Activated T-cell treated with anti-CD3 and anti-CD28 coated beads, Interleukin-2, amount 50 U/mL, for 72 hours (primary cell): ENCODE measurements around the gene ATG4A. TPM values are rescaled to one million over a fixed set of nuclear protein-coding genes. Genes with fewer than 3 reads are reported as not detected.
A peak's percentile ranks its signal among the peaks of the same experiment; 100 is the strongest.

ENCODE experiments used
- ATAC-seq, 2 donors: fragments of 150-1000 bp; cut with Tn5 transposase; replicated peaks in 1 of 2; 2 replicates each; pipeline ENCODE4 v1.10.0; 2021; ENCODE audit warnings: moderate library complexity in 2 of 2, mild to moderate bottlenecking in 1 of 2
- DNase-seq, 2 donors: peaks; one replicate each; pipeline ENCODE4 v3.0.0; 2021 to 2022; ENCODE audit warnings: mixed read lengths in 1 of 2
- H3K27ac Mint-ChIP-seq: one replicate; pipeline ENCODE4 v1.8.0; 2022; ENCODE audit warnings: mild to moderate bottlenecking, moderate library complexity, mixed read lengths
- H3K27me3 Mint-ChIP-seq: one replicate; pipeline ENCODE4 v1.8.0; 2022; ENCODE audit warnings: low read depth, mixed read lengths
- H3K36me3 Mint-ChIP-seq, 2 donors: one replicate each; pipeline ENCODE4 v1.8.0; 2022; ENCODE audit warnings: mixed read lengths in 2 of 2, mild to moderate bottlenecking in 1 of 2; ENCODE audit not compliant: insufficient read depth in 2 of 2
- H3K4me1 Mint-ChIP-seq: one replicate; pipeline ENCODE4 v1.8.0; 2022; ENCODE audit warnings: low read depth, mixed read lengths
- H3K4me3 Mint-ChIP-seq, 2 donors: one replicate each; pipeline ENCODE4 v1.8.0; 2022; ENCODE audit warnings: mild to moderate bottlenecking in 2 of 2, mixed read lengths in 2 of 2, moderate library complexity in 2 of 2
- H3K9me3 Mint-ChIP-seq, 2 donors: one replicate each; pipeline ENCODE4 v1.8.0; 2022; ENCODE audit warnings: mixed read lengths in 2 of 2
- total RNA-seq, 2 donors: library from RNA; stranded (reverse); gene quantifications; one replicate each; pipeline ENCODE4 v1.2.3, GENCODE V29; 2022

Gene ATG4A
- total RNA-seq, 2 donors from 2014 or later = 9.2 to 10.3 TPM

GRCh38 chrX:108087792-108088191 is 3.8 kb upstream of the ATG4A start:
- H3K36me3 Mint-ChIP-seq = no peaks in the 10 kb centered on the region
- no peaks in the 10 kb centered on the region for H3K27me3 Mint-ChIP-seq
- H3K9me3 Mint-ChIP-seq = no peaks in the 10 kb centered on the region
- no peak overlapping the region for H3K27ac Mint-ChIP-seq
- ATAC-seq = no peak
- no peaks in the 10 kb centered on the region for H3K4me1 Mint-ChIP-seq
- no peak for DNase-seq
- no peak overlapping the region for H3K4me3 Mint-ChIP-seq

- no peak for ATAC-seq
- H3K27me3 Mint-ChIP-seq = no peaks in the 10 kb centered on the region
- no peak for DNase-seq
- peak overlapping the region in 1 of 2 donors; percentile 43 for H3K4me3 Mint-ChIP-seq
- no peaks in the 10 kb centered on the region for H3K36me3 Mint-ChIP-seq
- H3K27ac Mint-ChIP-seq = no peak overlapping the region
- H3K9me3 Mint-ChIP-seq = no peaks in the 10 kb centered on the region
- H3K4me1 Mint-ChIP-seq = no peaks in the 10 kb centered on the region
Observed at GRCh38 chrX:108088511-108088910, 3.1 kb upstream of the ATG4A start.

GRCh38 chrX:108090491-108091263 is 901 bp upstream of the ATG4A start:
- no peaks in the 10 kb centered on the region for H3K4me1 Mint-ChIP-seq
- H3K4me3 Mint-ChIP-seq = no peak overlapping the region
- no peaks in the 10 kb centered on the region for H3K36me3 Mint-ChIP-seq
- no peaks in the 10 kb centered on the region for H3K9me3 Mint-ChIP-seq
- ATAC-seq (no peak), DNase-seq (no peak)
- H3K27ac Mint-ChIP-seq = no peak overlapping the region
- H3K27me3 Mint-ChIP-seq = no peaks in the 10 kb centered on the region

GRCh38 chrX:108091878-108092291 is 307 bp downstream of the ATG4A start:
- Mint-ChIP-seq H3K4me1 (no peaks in the 10 kb centered on the region), H3K4me3 (no peak overlapping the region), H3K27ac (no peak overlapping the region), H3K36me3 (no peaks in the 10 kb centered on the region), H3K27me3 (no peaks in the 10 kb centered on the region), H3K9me3 (no peaks in the 10 kb centered on the region)
- DNase-seq = no peak
- ATAC-seq = peak; percentile 44 to 50

- DNase-seq (no peak), ATAC-seq (no peak)
- Mint-ChIP-seq H3K4me3 (no peak overlapping the region), H3K36me3 (peaks cover 0 to 1% of the 10 kb centered on the region in 2 donors), H3K27me3 (no peaks in the 10 kb centered on the region), H3K27ac (no peak overlapping the region), H3K9me3 (no peaks in the 10 kb centered on the region), H3K4me1 (no peaks in the 10 kb centered on the region)
Observed at GRCh38 chrX:108097380-108097779, 5.8 kb downstream of the ATG4A start.

GRCh38 chrX:108105473-108105872 is 13.9 kb downstream of the ATG4A start:
- no peaks in the 10 kb centered on the region for H3K4me1 Mint-ChIP-seq
- no peak overlapping the region for H3K4me3 Mint-ChIP-seq
- peaks cover 0 to 3% of the 10 kb centered on the region in 2 donors for H3K36me3 Mint-ChIP-seq
- H3K9me3 Mint-ChIP-seq = no peaks in the 10 kb centered on the region
- H3K27ac Mint-ChIP-seq = no peak overlapping the region
- DNase-seq (no peak), ATAC-seq (no peak)
- H3K27me3 Mint-ChIP-seq = peaks cover 18% of the 10 kb centered on the region

- DNase-seq (no peak), ATAC-seq (no peak)
- H3K4me1 Mint-ChIP-seq = no peaks in the 10 kb centered on the region
- H3K4me3 Mint-ChIP-seq = no peak overlapping the region
- H3K36me3 Mint-ChIP-seq = no peaks in the 10 kb centered on the region
- no peaks in the 10 kb centered on the region for H3K9me3 Mint-ChIP-seq
- H3K27me3 Mint-ChIP-seq = peaks cover 8% of the 10 kb centered on the region
- no peak overlapping the region for H3K27ac Mint-ChIP-seq
Observed at GRCh38 chrX:108114541-108114940, 23.0 kb downstream of the ATG4A start.

GRCh38 chrX:108117988-108118387 is 26.4 kb downstream of the ATG4A start:
- ATAC-seq = no peak
- DNase-seq = no peak
- no peaks in the 10 kb centered on the region for H3K9me3 Mint-ChIP-seq

GRCh38 chrX:108121291-108121690 is 29.7 kb downstream of the ATG4A start:
- peaks cover 15% of the 10 kb centered on the region for H3K27me3 Mint-ChIP-seq
- no peaks in the 10 kb centered on the region for H3K4me1 Mint-ChIP-seq
- H3K27ac Mint-ChIP-seq = no peak overlapping the region
- peaks cover 0 to 2% of the 10 kb centered on the region in 2 donors for H3K9me3 Mint-ChIP-seq
- ATAC-seq (no peak), DNase-seq (no peak)
- H3K36me3 Mint-ChIP-seq = no peaks in the 10 kb centered on the region
- H3K4me3 Mint-ChIP-seq = no peak overlapping the region

More at GRCh38 chrX:108117988-108118387, 26.4 kb downstream of the ATG4A start:
- H3K27me3 Mint-ChIP-seq = peaks cover 8% of the 10 kb centered on the region
- H3K36me3 Mint-ChIP-seq = no peaks in the 10 kb centered on the region
- H3K4me3 Mint-ChIP-seq = no peak overlapping the region
- H3K27ac Mint-ChIP-seq = no peak overlapping the region
- no peaks in the 10 kb centered on the region for H3K4me1 Mint-ChIP-seq

- H3K4me1 Mint-ChIP-seq = no peaks in the 10 kb centered on the region
- DNase-seq (no peak), ATAC-seq (no peak)
- no peak overlapping the region for H3K27ac Mint-ChIP-seq
- H3K4me3 Mint-ChIP-seq = no peak overlapping the region
- H3K27me3 Mint-ChIP-seq = peaks cover 7% of the 10 kb centered on the region
- H3K36me3 Mint-ChIP-seq = no peaks in the 10 kb centered on the region
- peaks cover 0 to 2% of the 10 kb centered on the region in 2 donors for H3K9me3 Mint-ChIP-seq
Observed at GRCh38 chrX:108122748-108123147, 31.2 kb downstream of the ATG4A start.

GRCh38 chrX:108123591-108124366 is 32.2 kb downstream of the ATG4A start:
- Mint-ChIP-seq H3K27ac (peak overlapping the region; percentile 81), H3K4me3 (no peak overlapping the region), H3K36me3 (no peaks in the 10 kb centered on the region), H3K27me3 (peaks cover 7% of the 10 kb centered on the region), H3K4me1 (no peaks in the 10 kb centered on the region), H3K9me3 (peaks cover 0 to 2% of the 10 kb centered on the region in 2 donors)
- no peak for DNase-seq
- no peak for ATAC-seq

GRCh38 chrX:108126661-108127060 is 35.1 kb downstream of the ATG4A start:
- peaks cover 0 to 2% of the 10 kb centered on the region in 2 donors for H3K9me3 Mint-ChIP-seq
- H3K4me1 Mint-ChIP-seq = no peaks in the 10 kb centered on the region
- DNase-seq = no peak
- H3K4me3 Mint-ChIP-seq = no peak overlapping the region
- ATAC-seq = no peak
- no peak overlapping the region for H3K27ac Mint-ChIP-seq
- peaks cover 12% of the 10 kb centered on the region for H3K27me3 Mint-ChIP-seq
- H3K36me3 Mint-ChIP-seq = no peaks in the 10 kb centered on the region

- Mint-ChIP-seq H3K27me3 (peaks cover 12% of the 10 kb centered on the region), H3K27ac (no peak overlapping the region), H3K36me3 (peaks cover 0 to 1% of the 10 kb centered on the region in 2 donors), H3K4me1 (no peaks in the 10 kb centered on the region), H3K9me3 (peaks cover 0 to 2% of the 10 kb centered on the region in 2 donors), H3K4me3 (no peak overlapping the region)
- no peak for ATAC-seq
- DNase-seq = no peak
Observed at GRCh38 chrX:108127152-108127551, 35.6 kb downstream of the ATG4A start.
